ENCODE data around the gene ZSCAN9.

Gene ZSCAN9

DNA sequence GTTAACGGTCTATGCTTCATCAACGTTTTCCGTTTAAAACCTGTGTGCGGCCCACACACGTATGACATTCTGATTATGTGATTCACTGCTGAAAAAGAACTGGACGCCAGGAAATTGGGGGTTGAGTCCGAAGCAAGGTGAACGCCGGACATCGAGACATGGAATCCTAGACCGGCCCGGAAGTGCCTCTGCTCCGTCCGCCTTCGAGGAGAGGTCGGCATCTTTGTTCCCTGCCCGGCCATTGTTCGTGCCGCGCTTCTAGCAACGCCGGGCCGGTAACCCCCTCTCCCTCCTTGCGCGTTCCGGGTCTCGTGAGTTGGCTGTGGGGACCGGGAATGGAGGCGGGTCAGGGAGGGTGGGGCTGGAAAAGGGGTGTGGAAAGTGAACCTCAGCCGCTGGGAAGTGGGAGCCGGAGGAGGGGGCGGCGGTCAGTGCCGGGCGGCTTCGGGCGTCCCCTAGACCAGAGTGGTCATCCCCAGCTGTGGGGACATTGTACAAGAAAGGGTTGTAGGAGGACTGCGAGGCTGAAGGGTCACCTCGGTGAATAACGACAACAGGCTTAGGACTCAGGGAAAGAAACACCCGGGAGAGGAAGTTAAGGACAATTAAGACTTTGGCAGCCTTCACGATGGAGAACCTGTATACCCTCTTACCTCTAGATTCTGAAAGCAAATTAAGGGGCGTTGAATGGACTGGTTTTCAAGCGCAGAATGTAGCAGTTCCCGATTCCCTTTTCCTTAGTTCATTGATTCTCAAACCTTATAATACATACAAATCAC lies at the start of gene ZSCAN9:
TSS of gene ZSCAN9 (plus strand) at position 220 of the 779 bp plus-strand sequence. CDS start 1,810 bp downstream, outside the sequence.
- H3K4me3 ChIP-seq (ENCODE audit: control insufficient read depth, low read depth, low read length), result peak within 1 kb of the TSS; percentile 90
- TF ChIP-seq, protein P1, sequence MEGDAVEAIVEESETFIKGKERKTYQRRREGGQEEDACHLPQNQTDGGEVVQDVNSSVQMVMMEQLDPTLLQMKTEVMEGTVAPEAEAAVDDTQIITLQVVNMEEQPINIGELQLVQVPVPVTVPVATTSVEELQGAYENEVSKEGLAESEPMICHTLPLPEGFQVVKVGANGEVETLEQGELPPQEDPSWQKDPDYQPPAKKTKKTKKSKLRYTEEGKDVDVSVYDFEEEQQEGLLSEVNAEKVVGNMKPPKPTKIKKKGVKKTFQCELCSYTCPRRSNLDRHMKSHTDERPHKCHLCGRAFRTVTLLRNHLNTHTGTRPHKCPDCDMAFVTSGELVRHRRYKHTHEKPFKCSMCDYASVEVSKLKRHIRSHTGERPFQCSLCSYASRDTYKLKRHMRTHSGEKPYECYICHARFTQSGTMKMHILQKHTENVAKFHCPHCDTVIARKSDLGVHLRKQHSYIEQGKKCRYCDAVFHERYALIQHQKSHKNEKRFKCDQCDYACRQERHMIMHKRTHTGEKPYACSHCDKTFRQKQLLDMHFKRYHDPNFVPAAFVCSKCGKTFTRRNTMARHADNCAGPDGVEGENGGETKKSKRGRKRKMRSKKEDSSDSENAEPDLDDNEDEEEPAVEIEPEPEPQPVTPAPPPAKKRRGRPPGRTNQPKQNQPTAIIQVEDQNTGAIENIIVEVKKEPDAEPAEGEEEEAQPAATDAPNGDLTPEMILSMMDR (IDR thresholded peaks at IDR 0.05; ENCODE audit: control insufficient read depth, insufficient read depth, low read depth, low read length, missing control alignments), result no peak
- peak; percentile 33 for DNase-seq (ENCODE audit: low read depth)

DNA sequence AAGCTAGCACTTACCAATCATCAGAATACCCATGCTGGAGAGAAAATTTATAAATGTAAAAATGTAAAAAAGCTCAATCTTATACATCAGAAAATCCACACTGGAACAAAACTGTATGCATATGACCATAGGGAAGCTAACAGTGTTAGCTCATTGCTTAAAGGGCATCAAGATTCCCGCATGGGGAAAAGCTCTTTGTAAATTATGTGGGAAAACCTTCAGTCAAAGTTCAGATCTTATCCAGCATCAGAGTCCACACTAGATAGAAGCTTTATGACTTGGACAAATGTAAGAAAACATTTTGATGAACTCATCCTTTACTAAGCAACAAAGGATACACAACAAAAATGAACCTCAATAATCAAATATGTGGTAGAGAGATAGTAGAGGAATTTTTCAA lies 48.7 kb upstream of the ZSCAN9 start:
- DNase-seq (ENCODE audit: low read depth), result no peak
- H3K4me3 ChIP-seq (ENCODE audit: control insufficient read depth, low read depth, low read length), result no peak overlapping the region
- TF ChIP-seq, protein P1 (IDR thresholded peaks at IDR 0.05; ENCODE audit: control insufficient read depth, insufficient read depth, low read depth, low read length, missing control alignments), result no peak

DNA sequence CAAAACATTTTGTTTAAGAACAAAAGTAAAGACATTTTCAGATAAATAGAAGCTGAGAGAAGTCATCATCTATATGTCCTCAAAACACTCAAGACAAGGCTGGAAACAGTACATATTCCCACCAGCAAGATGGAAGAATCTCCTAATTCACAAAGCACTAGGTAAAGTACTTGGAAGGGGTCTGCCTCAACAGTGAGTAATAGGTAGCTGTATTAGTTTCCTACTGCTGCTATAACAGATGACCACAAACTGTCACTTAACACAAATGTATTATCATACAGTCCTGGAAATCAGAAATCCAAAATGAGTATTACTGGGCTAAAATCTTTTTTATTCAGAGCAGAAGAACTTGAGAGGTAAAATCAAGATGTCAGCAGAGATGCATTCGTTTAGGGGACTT lies 42.8 kb upstream of the ZSCAN9 start:
- TF ChIP-seq, protein P1 (IDR thresholded peaks at IDR 0.05; ENCODE audit: control insufficient read depth, insufficient read depth, low read depth, low read length, missing control alignments), result no peak
- H3K4me3 ChIP-seq (ENCODE audit: control insufficient read depth, low read depth, low read length), result no peak overlapping the region
- DNase-seq (ENCODE audit: low read depth), result no peak

DNA sequence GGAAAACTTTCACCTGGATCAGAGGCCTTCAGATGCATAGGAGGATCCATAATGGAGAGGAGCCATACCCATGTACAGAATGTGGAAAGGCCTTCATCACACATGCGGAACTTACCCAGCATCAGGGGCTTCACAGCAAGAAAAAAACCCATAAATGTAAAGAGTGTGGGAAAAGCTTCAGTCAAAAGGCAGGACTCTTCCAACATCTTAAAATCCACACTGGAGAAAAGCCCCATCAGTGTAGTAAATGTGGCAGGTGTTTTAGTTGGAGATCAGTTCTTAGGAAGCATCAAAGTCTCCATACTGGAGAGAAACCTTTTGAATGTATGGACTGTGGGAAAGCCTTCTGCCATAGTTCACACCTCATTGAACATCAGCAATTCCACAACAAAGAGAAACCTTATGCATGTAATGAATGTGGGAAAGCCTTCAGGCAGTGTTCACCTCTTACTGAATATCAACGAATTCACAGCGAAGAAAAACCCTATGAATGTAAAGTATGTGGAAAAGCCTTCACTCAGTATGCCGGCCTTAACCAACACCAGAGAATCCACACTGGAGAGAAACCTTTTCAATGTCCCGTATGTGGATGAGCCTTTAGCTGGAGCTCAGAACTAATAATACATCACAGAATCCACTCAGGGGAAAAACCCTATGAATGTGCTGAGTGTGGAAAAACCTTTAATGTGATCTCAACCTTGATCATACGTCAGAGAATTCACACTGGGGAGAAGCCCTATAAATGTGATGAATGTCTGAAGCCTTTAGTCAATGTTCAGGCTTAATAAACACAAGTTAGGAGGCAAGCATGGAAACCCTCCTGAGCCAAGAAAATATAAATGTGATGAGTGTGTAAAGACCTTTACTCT lies 36.7 kb upstream of the ZSCAN9 start:
- H3K4me3 ChIP-seq (ENCODE audit: control insufficient read depth, low read depth, low read length), result no peak overlapping the region
- no peak for DNase-seq (ENCODE audit: low read depth)
- TF ChIP-seq, protein P1 (IDR thresholded peaks at IDR 0.05; ENCODE audit: control insufficient read depth, insufficient read depth, low read depth, low read length, missing control alignments), result no peak

DNA sequence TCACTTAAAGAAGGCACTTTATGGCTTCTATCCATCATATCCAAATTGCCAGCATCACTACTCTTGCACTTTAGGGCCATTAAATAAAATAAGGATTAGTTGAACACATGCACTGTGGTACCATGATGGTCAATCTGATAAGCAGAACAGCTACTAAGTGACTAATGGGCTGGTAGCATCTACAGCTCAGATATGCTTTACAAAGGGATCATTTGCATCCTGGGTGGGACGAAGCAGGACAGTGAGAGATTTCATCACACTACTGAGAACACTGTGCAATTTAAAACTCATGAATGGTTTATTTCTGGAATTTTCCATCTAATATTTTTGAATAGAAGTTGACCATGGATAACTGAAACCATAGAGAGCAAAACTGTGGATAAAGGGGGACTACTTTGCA lies 25.1 kb upstream of the ZSCAN9 start:
- H3K4me3 ChIP-seq (ENCODE audit: control insufficient read depth, low read depth, low read length), result no peak overlapping the region
- DNase-seq (ENCODE audit: low read depth), result no peak
- TF ChIP-seq, protein P1 (IDR thresholded peaks at IDR 0.05; ENCODE audit: control insufficient read depth, insufficient read depth, low read depth, low read length, missing control alignments), result no peak

DNA sequence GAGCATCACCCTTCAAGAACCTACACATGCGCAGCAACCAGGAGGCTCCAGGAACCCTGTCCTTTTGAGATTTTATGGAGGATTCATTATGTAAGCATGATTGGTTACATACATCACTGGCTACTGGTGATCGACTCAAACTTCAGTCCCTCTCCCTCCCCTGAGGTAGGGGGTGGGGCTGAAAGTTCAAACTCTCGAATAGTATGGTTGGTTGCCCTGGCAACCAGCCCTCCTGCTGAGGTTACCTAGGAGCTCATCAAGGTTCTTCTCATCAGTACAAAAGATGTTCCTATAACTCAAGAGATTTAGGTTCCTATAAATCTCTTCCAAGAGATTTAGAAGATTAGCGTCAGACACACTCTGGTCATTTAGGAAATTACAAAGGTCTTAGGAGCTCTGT lies 21.9 kb upstream of the ZSCAN9 start:
- TF ChIP-seq, protein P1 (IDR thresholded peaks at IDR 0.05; ENCODE audit: control insufficient read depth, insufficient read depth, low read depth, low read length, missing control alignments), result no peak
- DNase-seq (ENCODE audit: low read depth), result no peak
- no peak overlapping the region for H3K4me3 ChIP-seq (ENCODE audit: control insufficient read depth, low read depth, low read length)

Data from AG09309 (cell line).